ENCODE data around the gene ZSCAN30.

The ZSCAN30 gene

GRCh38 chr18:35290094-35290735 lies at the start of gene ZSCAN30:
Gene ZSCAN30, minus strand, starts transcription at chr18:35290229. Its CDS starts 25,877 bp downstream, at chr18:35264352.
- peak; percentile 94 for DNase-seq (ENCODE audit: low read depth)

- DNase-seq (ENCODE audit: low read depth), result no peak
Measured at GRCh38 chr18:35337286-35337685, 47.3 kb upstream of the ZSCAN30 start.

- no peak for DNase-seq (ENCODE audit: low read depth)
Measured at GRCh38 chr18:35335866-35336265, 45.8 kb upstream of the ZSCAN30 start.

- DNase-seq (ENCODE audit: low read depth), result no peak
Measured at GRCh38 chr18:35334821-35335220, 44.8 kb upstream of the ZSCAN30 start.

GRCh38 chr18:35334212-35334611 lies 44.2 kb upstream of the ZSCAN30 start:
- DNase-seq (ENCODE audit: low read depth), result no peak

- no peak for DNase-seq (ENCODE audit: low read depth)
Measured at GRCh38 chr18:35331367-35332087, 41.5 kb upstream of the ZSCAN30 start.

- no peak for DNase-seq (ENCODE audit: low read depth)
Measured at GRCh38 chr18:35328868-35329267, 38.8 kb upstream of the ZSCAN30 start.

- DNase-seq (ENCODE audit: low read depth), result no peak
Measured at GRCh38 chr18:35326695-35327387, 36.8 kb upstream of the ZSCAN30 start.

- no peak for DNase-seq (ENCODE audit: low read depth)
Measured at GRCh38 chr18:35324926-35325655, 35.1 kb upstream of the ZSCAN30 start.

GRCh38 chr18:35322486-35323458 lies 32.7 kb upstream of the ZSCAN30 start:
- DNase-seq (ENCODE audit: low read depth), result no peak

- DNase-seq (ENCODE audit: low read depth), result no peak
Measured at GRCh38 chr18:35311496-35311895, 21.5 kb upstream of the ZSCAN30 start.

- DNase-seq (ENCODE audit: low read depth), result no peak
Measured at GRCh38 chr18:35306588-35307250, 16.7 kb upstream of the ZSCAN30 start.

- DNase-seq (ENCODE audit: low read depth), result no peak
Measured at GRCh38 chr18:35303610-35304009, 13.6 kb upstream of the ZSCAN30 start.

GRCh38 chr18:35296060-35296459 lies 6.0 kb upstream of the ZSCAN30 start:
- no peak for DNase-seq (ENCODE audit: low read depth)

- DNase-seq (ENCODE audit: low read depth), result no peak
Measured at GRCh38 chr18:35291166-35291565, 1.1 kb upstream of the ZSCAN30 start.

GRCh38 chr18:35289727-35290093 lies 319 bp downstream of the ZSCAN30 start:
- DNase-seq (ENCODE audit: low read depth), result no peak

- no peak for DNase-seq (ENCODE audit: low read depth)
Measured at GRCh38 chr18:35289293-35289692, 736 bp downstream of the ZSCAN30 start.

GRCh38 chr18:35284841-35285240 lies 5.2 kb downstream of the ZSCAN30 start:
- DNase-seq (ENCODE audit: low read depth), result no peak

- no peak for DNase-seq (ENCODE audit: low read depth)
Measured at GRCh38 chr18:35283923-35284794, 5.9 kb downstream of the ZSCAN30 start.

GRCh38 chr18:35282353-35282752 lies 7.7 kb downstream of the ZSCAN30 start:
- DNase-seq (ENCODE audit: low read depth), result no peak
